Renal cortical epithelial cell (primary cell): ENCODE measurements around the gene MAST1. TPM values are rescaled to one million over a fixed set of nuclear protein-coding genes. Genes with fewer than 3 reads are reported as not detected.
"Not testable (repeated sequence)": the region's sequence is repeated elsewhere in the genome, so short reads cannot be mapped to it uniquely, and the experiment has no call there.

Source experiments
- DNase-seq: peaks from one replicate; pipeline ENCODE4 v3.0.0-alpha.2; 2011; ENCODE audit warnings: low read depth
- total RNA-seq: library from RNA; depleted of rRNA; stranded (reverse); fragments of >200 nt; gene quantifications from 2 replicates; pipeline ENCODE4 v1.2.3, GENCODE V29; 2014

Gene MAST1
- total RNA-seq, 1 donor from 2014 or later, result 0.20 TPM

DNA sequence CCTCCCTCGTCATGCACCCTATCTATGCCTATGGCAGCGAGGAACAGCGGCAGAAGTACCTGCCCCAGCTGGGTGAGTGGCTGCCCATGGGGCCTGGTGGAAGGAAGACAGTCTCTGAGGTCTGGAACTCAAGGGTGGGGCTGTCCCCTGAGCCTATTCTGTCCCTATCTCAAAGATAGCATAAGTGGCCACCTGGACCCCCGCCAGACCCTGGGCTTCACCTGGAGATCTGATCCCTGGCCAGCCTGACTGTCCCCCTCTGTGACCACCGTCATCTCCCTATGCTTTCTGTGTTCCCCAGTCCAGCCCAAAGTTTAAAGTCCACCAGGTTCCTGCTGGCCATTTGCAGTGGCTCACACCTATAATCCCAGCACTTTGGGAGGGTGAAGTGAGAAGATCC is 55.3 kb downstream of the MAST1 start:
- no peak for DNase-seq

DNA sequence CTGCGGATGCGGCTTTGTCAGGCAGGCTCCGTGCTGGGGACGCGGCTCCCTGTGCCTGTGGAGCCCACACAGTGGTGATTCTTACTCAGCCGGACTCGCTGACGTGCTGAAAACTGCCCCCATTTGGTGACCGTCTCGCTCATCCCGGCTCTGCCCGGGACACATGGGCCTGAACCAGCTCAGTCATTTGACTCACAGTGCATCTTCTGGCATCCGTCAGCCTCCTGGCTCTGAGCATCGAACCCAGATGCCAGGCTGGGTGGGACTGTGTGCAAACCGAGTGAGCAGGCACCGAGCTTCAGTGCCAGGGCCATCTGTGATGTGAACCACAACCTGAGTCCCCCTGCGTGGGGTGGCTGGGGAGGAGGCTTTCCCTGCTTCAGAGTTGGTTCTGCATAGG is 58.1 kb downstream of the MAST1 start:
- DNase-seq, result no peak

DNA sequence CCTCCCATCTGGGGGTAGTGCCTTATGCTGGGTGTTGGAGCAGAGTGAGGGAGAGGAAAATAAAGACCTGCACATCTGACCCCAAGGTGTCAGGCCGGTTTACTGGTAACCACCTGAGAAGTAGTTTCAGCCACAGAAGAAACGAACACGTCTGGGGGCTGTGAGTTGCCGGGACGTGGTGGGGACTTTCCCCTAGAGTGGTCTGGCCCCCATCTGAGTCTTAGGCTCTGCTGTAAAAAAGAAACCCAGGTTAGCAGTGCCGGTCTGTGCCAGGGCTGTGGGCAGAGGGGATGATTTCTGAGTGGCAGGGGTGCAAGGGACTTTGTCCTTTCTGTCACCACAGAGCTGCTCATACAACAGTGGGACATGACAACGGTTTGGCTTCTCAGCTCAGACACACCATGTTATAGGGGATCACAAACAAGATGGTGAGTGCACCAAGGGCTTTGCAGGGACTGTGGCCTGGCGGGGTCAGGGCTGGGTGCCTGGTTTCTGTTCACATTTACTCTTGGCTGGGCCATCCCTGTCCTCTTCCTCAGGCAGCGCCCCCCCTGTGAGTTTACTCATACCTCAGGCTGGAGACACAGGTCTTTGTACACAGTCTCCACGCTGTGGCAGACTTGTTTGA is 61.7 kb downstream of the MAST1 start:
- DNase-seq, result no peak

DNA sequence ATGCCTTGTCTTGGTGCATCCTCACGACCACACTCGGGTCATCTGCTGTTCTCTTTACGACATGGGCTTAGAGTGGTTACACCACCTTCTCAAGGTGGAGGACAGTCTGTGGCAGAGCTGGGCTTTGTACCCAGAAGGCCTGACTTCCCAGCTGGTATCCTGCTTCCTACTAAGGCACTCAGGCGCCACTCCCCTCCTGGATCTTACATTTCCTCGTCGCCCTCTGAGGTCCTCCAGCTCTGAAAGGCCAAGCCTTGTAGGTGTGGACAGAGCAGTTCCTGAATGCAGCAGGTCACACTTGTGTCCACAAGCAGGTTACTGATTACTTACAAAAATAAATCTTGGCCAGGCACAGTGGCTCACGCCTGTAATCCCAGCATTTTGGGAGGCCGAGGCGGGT is 68.9 kb downstream of the MAST1 start:
- no peak for DNase-seq

DNA sequence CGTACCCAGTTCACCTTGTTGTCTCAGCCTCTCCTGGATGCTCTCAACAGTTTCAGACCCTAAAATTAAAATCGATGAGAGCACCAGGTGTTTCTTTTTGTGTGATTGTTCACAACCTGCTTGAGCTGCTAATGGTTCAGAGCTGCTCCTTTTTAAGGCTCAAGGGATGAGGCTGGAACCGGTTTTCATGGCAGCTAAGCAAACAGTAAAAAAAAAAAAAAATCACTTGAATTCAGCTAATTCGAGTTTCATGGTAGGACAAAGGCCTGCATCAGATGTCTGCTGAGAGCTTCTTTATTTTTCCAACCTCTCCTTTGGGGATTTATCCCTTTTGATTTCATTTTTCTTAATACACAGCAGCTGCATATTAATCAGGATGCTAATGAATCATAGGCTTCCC is 74.3 kb downstream of the MAST1 start:
- no peak for DNase-seq

DNA sequence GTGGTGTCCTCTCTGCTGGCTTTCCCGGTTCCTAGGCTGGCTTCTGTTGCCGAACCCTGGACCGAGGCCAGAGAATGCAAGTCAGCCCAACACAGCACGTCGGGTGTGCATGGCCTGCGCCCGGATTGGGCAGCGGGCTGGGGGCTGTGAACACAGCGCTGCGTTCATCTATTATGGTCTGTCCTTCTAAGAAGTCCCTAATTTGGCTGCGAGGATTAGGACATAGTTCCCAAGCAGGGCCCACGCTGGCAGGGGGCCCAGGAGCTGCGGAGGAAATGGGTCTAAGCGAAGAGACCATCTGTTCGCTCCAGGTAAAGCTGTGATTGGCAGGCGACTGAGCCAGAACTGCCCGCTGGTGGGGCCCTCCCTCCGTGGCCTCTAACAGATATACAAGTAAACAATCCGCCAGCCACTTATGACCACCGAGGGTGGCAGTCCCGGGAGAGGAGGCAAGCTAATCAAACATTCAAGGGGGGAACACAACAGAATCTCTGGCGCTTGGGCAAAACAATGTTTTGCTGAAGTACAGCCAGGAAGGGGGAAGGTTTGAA is 74.8 kb downstream of the MAST1 start:
- no peak for DNase-seq

DNA sequence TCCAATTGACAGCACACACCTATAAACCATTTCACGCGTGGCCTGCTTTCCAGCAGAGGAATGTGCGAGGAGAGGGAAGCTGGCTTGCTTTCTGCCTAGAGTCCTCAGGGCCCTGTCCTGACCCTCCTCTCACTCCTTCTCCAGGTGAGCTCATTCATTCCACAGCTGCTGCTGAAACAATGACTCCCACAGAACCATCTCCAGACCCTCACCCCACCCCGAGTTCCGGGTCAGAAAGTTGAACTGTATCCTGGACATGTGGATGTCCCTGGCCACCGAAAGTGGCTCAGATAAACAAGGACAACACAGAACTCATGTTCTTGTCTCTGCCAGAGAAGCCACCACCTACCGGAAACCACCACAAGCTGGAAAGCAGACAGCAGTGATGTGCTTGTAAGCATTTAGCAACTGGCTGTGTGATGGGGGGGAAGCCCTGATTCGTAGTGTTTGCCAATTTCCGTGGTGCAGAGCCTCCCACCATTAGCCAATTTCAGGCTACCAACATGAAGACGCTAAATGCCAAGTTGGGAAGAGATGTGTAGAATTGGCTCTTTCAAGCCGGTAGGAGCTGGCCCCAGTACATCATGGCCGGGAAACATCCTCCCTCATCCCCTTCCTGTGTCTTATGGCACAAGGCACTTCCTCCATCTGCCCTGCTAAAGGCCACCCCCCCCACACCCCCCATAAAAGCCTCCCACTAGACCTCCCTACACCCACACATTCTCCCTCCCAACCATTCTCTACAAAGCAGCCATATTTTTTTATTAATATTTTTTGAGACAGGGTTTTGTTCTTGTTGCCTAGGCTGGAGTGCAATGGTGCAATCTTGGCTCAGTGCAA is 75.8 kb downstream of the MAST1 start:
- DNase-seq, result no peak

DNA sequence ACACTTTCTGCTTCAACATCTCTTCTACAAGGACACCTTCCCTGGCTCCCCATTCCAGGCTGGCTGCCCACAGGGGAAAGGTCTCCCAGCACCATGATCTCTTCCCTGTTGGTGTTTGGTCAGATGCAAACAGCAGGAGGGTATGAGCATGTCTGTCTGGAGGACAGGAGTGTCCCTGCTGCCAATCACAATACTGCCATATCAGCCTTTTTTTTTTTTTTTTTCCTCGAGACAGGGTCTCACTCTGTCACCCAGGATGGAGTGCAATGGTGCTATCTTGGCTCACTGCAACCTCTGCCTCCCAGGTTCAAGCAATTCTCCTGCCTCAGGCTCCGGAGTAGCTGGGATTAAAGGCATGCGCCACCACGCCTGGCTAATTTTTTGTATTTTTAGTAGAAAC is 77.5 kb downstream of the MAST1 start:
- not testable (repeated sequence) for DNase-seq

DNA sequence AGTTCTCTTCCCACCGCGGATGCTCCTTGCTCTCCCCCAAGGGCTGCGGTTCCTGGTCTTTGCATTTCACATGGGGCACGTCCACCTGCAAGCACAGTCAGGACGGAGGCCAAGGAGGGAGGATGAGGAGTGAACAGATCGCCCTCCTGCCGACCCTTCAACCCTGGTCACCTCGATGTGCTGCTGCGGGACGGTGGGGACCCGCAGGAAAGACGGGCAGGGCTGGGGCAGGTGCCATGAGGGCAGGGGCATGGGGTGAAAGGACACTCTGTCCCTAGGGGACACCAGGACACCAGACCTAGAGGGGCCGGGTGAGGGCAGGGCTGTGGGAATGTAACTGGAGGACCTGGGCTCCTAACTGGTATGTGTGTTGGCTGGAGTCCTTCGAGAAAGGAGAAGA is 79.9 kb downstream of the MAST1 start:
- no peak for DNase-seq

DNA sequence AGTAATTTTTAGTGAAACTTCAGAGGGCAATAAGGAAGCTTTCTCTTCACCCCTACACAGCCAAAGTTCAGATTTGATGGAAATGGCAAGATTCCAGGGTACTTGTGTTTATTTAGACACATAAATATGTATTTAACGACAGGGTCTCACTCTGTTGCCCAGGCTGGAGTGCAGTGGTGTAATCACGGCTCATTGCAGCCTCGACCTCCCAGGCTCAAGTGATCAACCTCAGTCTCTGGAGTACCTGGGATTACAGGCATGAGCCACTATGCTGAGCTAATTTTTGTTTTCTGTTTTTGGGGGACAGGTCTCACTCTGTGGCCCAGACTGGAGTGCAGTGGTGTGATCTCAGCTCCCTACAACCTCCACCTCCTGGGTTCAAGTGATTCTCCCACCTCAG is 82.7 kb downstream of the MAST1 start:
- DNase-seq, result no peak

DNA sequence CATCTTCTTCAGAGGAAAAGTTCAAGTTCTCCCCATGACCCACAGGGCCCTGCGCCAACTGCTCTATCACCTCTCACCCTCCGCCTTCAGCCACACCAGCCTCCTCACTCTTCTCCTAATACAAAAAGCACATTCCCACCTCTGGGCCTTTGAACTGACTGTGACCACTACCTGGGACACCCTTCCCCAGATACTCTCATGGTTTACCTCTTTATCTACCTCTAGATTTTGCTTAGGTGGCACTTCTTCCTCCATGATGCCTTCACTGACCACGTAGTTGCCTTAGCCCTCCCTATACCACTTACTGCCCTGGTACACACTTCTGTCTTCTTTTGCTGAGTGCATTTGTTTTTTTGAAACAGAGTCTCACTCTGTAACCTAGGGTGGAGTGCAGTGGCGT is 84.6 kb downstream of the MAST1 start:
- no peak for DNase-seq

Other genes with a start within 250 kb of the MAST1 start
- 10.2 and 19.6 TPM in 2 replicates for gene ZNF490, start 227.7 kb upstream of the MAST1 start, total RNA-seq
- gene ZNF791, start 227.6 kb upstream of the MAST1 start, total RNA-seq, result 13.2 and 21.0 TPM in 2 replicates
- 72.1 and 92.0 TPM in 2 replicates for gene MAN2B1, start 171.8 kb upstream of the MAST1 start, total RNA-seq
- 7.8 and 10.3 TPM in 2 replicates for gene WDR83, start 171.7 kb upstream of the MAST1 start, total RNA-seq
- 42.8 and 49.1 TPM in 2 replicates for gene DHPS, start 156.6 kb upstream of the MAST1 start, total RNA-seq
- gene GNG14, start 150.5 kb upstream of the MAST1 start, total RNA-seq, result not detected in 2 replicates
- 10.4 and 13.1 TPM in 2 replicates for gene FBXW9, start 141.9 kb upstream of the MAST1 start, total RNA-seq
- gene TNPO2, start 114.6 kb upstream of the MAST1 start, total RNA-seq, result 17.0 and 67.3 TPM in 2 replicates
- gene TRIR, start 103.8 kb upstream of the MAST1 start, total RNA-seq, result 78.3 and 103 TPM in 2 replicates
- gene GET3, start 101.0 kb upstream of the MAST1 start, total RNA-seq, result 74.4 and 121 TPM in 2 replicates
- gene BEST2, start 86.7 kb upstream of the MAST1 start, total RNA-seq, result not detected in 2 replicates
- gene HOOK2, start 63.0 kb upstream of the MAST1 start, total RNA-seq, result 19.6 and 30.8 TPM in 2 replicates
- gene JUNB, start 47.0 kb upstream of the MAST1 start, total RNA-seq, result 120 and 130 TPM in 2 replicates
- gene PRDX2, start 36.7 kb upstream of the MAST1 start, total RNA-seq, result 215 and 236 TPM in 2 replicates
- not detected in 2 replicates for gene THSD8, start 36.4 kb upstream of the MAST1 start, total RNA-seq
- gene RNASEH2A, start 31.9 kb upstream of the MAST1 start, total RNA-seq, result 7.7 and 19.6 TPM in 2 replicates
- gene RTBDN, start 3.9 kb upstream of the MAST1 start, total RNA-seq, result not detected in 2 replicates
- gene DNASE2, start 42.9 kb downstream of the MAST1 start, total RNA-seq, result 18.5 and 34.9 TPM in 2 replicates
- gene KLF1, start 48.7 kb downstream of the MAST1 start, total RNA-seq, result not detected in 2 replicates
- gene GCDH, start 52.6 kb downstream of the MAST1 start, total RNA-seq, result 23.4 and 36.5 TPM in 2 replicates
- not detected in 2 replicates for gene SYCE2, start 80.8 kb downstream of the MAST1 start, total RNA-seq
- gene FARSA, start 95.2 kb downstream of the MAST1 start, total RNA-seq, result 66.3 and 71.8 TPM in 2 replicates
- gene CALR, start 100.1 kb downstream of the MAST1 start, total RNA-seq, result 962 and 1,180 TPM in 2 replicates
- gene RAD23A, start 107.3 kb downstream of the MAST1 start, total RNA-seq, result 33.0 and 50.2 TPM in 2 replicates
- gene GADD45GIP1, start 118.7 kb downstream of the MAST1 start, total RNA-seq, result 10.3 and 20.0 TPM in 2 replicates
- 0.05 TPM in 1 of 2 replicates, not detected in the other for gene DAND5, start 131.1 kb downstream of the MAST1 start, total RNA-seq
- 10.1 and 40.7 TPM in 2 replicates for gene NFIX, start 157.0 kb downstream of the MAST1 start, total RNA-seq